Fibroblast of the conjunctiva (primary cell): Measurements from ENCODE around the gene CCDC174.

Experiments
- DNase-seq: peaks from one replicate; pipeline ENCODE4 v3.0.0-alpha.2; 2010; ENCODE audit warnings: low read depth

The CCDC174 gene

GRCh38 chr3:14657579-14657978 is 6.0 kb downstream of the CCDC174 start:
- no peak for DNase-seq

GRCh38 chr3:14658978-14659377 is 7.4 kb downstream of the CCDC174 start:
- DNase-seq, result no peak

- no peak for DNase-seq
Measured at GRCh38 chr3:14660942-14661341, 9.4 kb downstream of the CCDC174 start.

GRCh38 chr3:14663396-14664135 is 12.0 kb downstream of the CCDC174 start:
- DNase-seq, result no peak

- DNase-seq, result no peak
Measured at GRCh38 chr3:14664170-14664569, 12.6 kb downstream of the CCDC174 start.

GRCh38 chr3:14672588-14672987 is 21.0 kb downstream of the CCDC174 start:
- no peak for DNase-seq

GRCh38 chr3:14674841-14675240 is 23.3 kb downstream of the CCDC174 start, which contains the start of gene C3orf20:
Gene C3orf20 (plus strand): TSS chr3:14675141. CDS start chr3:14682714, 7,573 bp downstream.
- DNase-seq, result no peak

- no peak for DNase-seq
Measured at GRCh38 chr3:14676881-14677280, 25.3 kb downstream of the CCDC174 start.

GRCh38 chr3:14678015-14678503 is 26.5 kb downstream of the CCDC174 start:
- no peak for DNase-seq

GRCh38 chr3:14680115-14680514 is 28.6 kb downstream of the CCDC174 start:
- DNase-seq, result no peak

GRCh38 chr3:14680716-14681115 is 29.2 kb downstream of the CCDC174 start:
- no peak for DNase-seq

- DNase-seq, result no peak
Measured at GRCh38 chr3:14684447-14684846, 32.9 kb downstream of the CCDC174 start.

GRCh38 chr3:14685179-14685578 is 33.6 kb downstream of the CCDC174 start:
- no peak for DNase-seq

- no peak for DNase-seq
Measured at GRCh38 chr3:14687360-14687759, 35.8 kb downstream of the CCDC174 start.

GRCh38 chr3:14688525-14688924 is 37.0 kb downstream of the CCDC174 start:
- DNase-seq, result no peak

- DNase-seq, result no peak
Measured at GRCh38 chr3:14689247-14689980, 37.9 kb downstream of the CCDC174 start.

GRCh38 chr3:14691239-14691638 is 39.7 kb downstream of the CCDC174 start:
- DNase-seq, result no peak

GRCh38 chr3:14691719-14692118 is 40.2 kb downstream of the CCDC174 start:
- DNase-seq, result no peak

GRCh38 chr3:14698601-14699244 is 47.2 kb downstream of the CCDC174 start:
- no peak for DNase-seq

- no peak for DNase-seq
Measured at GRCh38 chr3:14699643-14700042, 48.1 kb downstream of the CCDC174 start.

GRCh38 chr3:14700891-14701290 is 49.3 kb downstream of the CCDC174 start:
- no peak for DNase-seq

GRCh38 chr3:14701676-14702075 is 50.1 kb downstream of the CCDC174 start:
- no peak for DNase-seq
